Neural progenitor cell (in vitro differentiated cells): ENCODE data around the gene TRIM44. TPM values are rescaled to one million over a fixed set of nuclear protein-coding genes. Genes with fewer than 3 reads are reported as not detected.
"Not testable (repeated sequence)": the region's sequence is repeated elsewhere in the genome, so short reads cannot be mapped to it uniquely, and the experiment has no call there.

Source experiments
- DNase-seq: peaks from one replicate; pipeline ENCODE4 v3.0.0-alpha.2; 2016; ENCODE audit warnings: low spot score
- H2AFZ ChIP-seq: fragments of 200-600 bp; sonication (generic); replicated peaks from 2 replicates; pipeline ENCODE4 v1.6.1; 2016; ENCODE audit warnings: antibody characterized with exemption
- H3F3A ChIP-seq: fragments of 200-600 bp; sonication (generic); 2 replicates; pipeline ENCODE4 v1.6.1; 2016; ENCODE audit warnings: antibody characterized with exemption, low read depth
- H3K27ac ChIP-seq: fragments of 200-600 bp; sonication (generic); 2 replicates; pipeline ENCODE4 v1.5.1; 2016; ENCODE audit warnings: mild to moderate bottlenecking
- H3K27me3 ChIP-seq: fragments of 200-600 bp; sonication (generic); 2 replicates; pipeline ENCODE4 v1.6.1; 2016; ENCODE audit warnings: mild to moderate bottlenecking, moderate library complexity
- H3K36me3 ChIP-seq: fragments of 200-600 bp; sonication (generic); 2 replicates; pipeline ENCODE4 v1.5.1; 2016
- H3K4me1 ChIP-seq: fragments of 200-600 bp; sonication (generic); 2 replicates; pipeline ENCODE4 v1.6.1; 2016; ENCODE audit warnings: mixed run types
- H3K4me2 ChIP-seq: fragments of 200-600 bp; sonication (generic); 2 replicates; pipeline ENCODE4 v1.6.1; 2016
- H3K4me3 ChIP-seq: fragments of 200-600 bp; sonication (generic); 2 replicates; pipeline ENCODE4 v1.5.1; 2016
- H3K79me2 ChIP-seq: fragments of 200-600 bp; sonication (generic); 2 replicates; pipeline ENCODE4 v1.6.1; 2016; ENCODE audit warnings: low read depth
- H3K9ac ChIP-seq: fragments of 200-600 bp; sonication (generic); 2 replicates; pipeline ENCODE4 v1.6.1; 2016
- H3K9me3 ChIP-seq: fragments of 200-600 bp; sonication (generic); 2 replicates; pipeline ENCODE4 v1.5.1; 2016; ENCODE audit warnings: low read depth
- H4K20me1 ChIP-seq: fragments of 200-600 bp; sonication (generic); 2 replicates; pipeline ENCODE4 v1.6.1; 2016; ENCODE audit warnings: low read depth
- H3K27ac Mint-ChIP-seq: 3 replicates; pipeline ENCODE4 v1.8.0; 2021; ENCODE audit warnings: mixed read lengths
- H3K27me3 Mint-ChIP-seq: 2 replicates; pipeline ENCODE4 v1.8.0; 2022; ENCODE audit warnings: low read depth, mild to moderate bottlenecking, inconsistent platforms, moderate library complexity, mixed read lengths; ENCODE audit not compliant: insufficient read depth
- H3K36me3 Mint-ChIP-seq: 3 replicates; pipeline ENCODE4 v1.8.0; 2021; ENCODE audit warnings: mixed read lengths
- H3K4me1 Mint-ChIP-seq: 3 replicates; pipeline ENCODE4 v1.8.0; 2021; ENCODE audit warnings: mixed read lengths
- H3K4me3 Mint-ChIP-seq: 3 replicates; pipeline ENCODE4 v1.8.0; 2021; ENCODE audit warnings: mild to moderate bottlenecking, moderate library complexity, mixed read lengths
- H3K9me3 Mint-ChIP-seq: 3 replicates; pipeline ENCODE4 v1.8.0; 2020; ENCODE audit warnings: mixed read lengths
- EZH2 ChIP-seq: fragments of 200-600 bp; sonication (generic); IDR thresholded peaks from 2 replicates; pipeline ENCODE4 v1.6.1; 2017; ENCODE audit warnings: antibody characterized with exemption, mild to moderate bottlenecking, moderate library complexity
- EZH2phosphoT487 ChIP-seq: fragments of 200-600 bp; sonication (generic); IDR thresholded peaks from 2 replicates; pipeline ENCODE4 v1.6.1; 2017; ENCODE audit warnings: antibody characterized with exemption
- total RNA-seq: library from RNA; depleted of rRNA; stranded (reverse); fragments of >200 nt; gene quantifications from 2 replicates; pipeline ENCODE4 v1.2.3, GENCODE V29; 2015; ENCODE audit warnings: low replicate concordance
- TF ChIP-seq, protein P1 (sequence below): fragments of 200-600 bp; sonication (generic); IDR thresholded peaks from 2 replicates; pipeline ENCODE4 v1.5.1; 2017; ENCODE audit warnings: antibody characterized with exemption, mild to moderate bottlenecking

Gene TRIM44
- total RNA-seq, 1 donor from 2014 or later = 44.1 TPM

- peaks cover 5% of the 10 kb centered on the region for H3F3A ChIP-seq
- Mint-ChIP-seq H3K9me3 (peaks cover 4% of the 10 kb centered on the region), H3K27me3 (no peaks in the 10 kb centered on the region), H3K27ac (no peak overlapping the region), H3K4me1 (peaks cover 26% of the 10 kb centered on the region), H3K36me3 (peaks cover 6% of the 10 kb centered on the region), H3K4me3 (no peak overlapping the region)
- no peak overlapping the region for H2AFZ ChIP-seq
- TF ChIP-seq, protein P1, sequence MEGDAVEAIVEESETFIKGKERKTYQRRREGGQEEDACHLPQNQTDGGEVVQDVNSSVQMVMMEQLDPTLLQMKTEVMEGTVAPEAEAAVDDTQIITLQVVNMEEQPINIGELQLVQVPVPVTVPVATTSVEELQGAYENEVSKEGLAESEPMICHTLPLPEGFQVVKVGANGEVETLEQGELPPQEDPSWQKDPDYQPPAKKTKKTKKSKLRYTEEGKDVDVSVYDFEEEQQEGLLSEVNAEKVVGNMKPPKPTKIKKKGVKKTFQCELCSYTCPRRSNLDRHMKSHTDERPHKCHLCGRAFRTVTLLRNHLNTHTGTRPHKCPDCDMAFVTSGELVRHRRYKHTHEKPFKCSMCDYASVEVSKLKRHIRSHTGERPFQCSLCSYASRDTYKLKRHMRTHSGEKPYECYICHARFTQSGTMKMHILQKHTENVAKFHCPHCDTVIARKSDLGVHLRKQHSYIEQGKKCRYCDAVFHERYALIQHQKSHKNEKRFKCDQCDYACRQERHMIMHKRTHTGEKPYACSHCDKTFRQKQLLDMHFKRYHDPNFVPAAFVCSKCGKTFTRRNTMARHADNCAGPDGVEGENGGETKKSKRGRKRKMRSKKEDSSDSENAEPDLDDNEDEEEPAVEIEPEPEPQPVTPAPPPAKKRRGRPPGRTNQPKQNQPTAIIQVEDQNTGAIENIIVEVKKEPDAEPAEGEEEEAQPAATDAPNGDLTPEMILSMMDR = no peak
- TF ChIP-seq EZH2 = no peak
- TF ChIP-seq EZH2phosphoT487 = no peak
- no peaks in the 10 kb centered on the region for H3K79me2 ChIP-seq
- H3K36me3 ChIP-seq = no peaks in the 10 kb centered on the region
- H3K4me3 ChIP-seq = no peak overlapping the region
- no peaks in the 10 kb centered on the region for H3K9me3 ChIP-seq
- DNase-seq = no peak
- H3K27me3 ChIP-seq = no peaks in the 10 kb centered on the region
- no peak overlapping the region for H3K9ac ChIP-seq
- no peaks in the 10 kb centered on the region for H4K20me1 ChIP-seq
- peaks cover 7% of the 10 kb centered on the region for H3K4me1 ChIP-seq
- H3K4me2 ChIP-seq = no peak overlapping the region
- H3K27ac ChIP-seq = no peak overlapping the region
Measured at GRCh38 chr11:35750981-35751663, 88.5 kb downstream of the TRIM44 start.

GRCh38 chr11:35751664-35752061 is 89.1 kb downstream of the TRIM44 start:
- peaks cover 6% of the 10 kb centered on the region for H3K36me3 Mint-ChIP-seq
- H3K79me2 ChIP-seq = no peaks in the 10 kb centered on the region
- H3K4me1 Mint-ChIP-seq = peaks cover 21% of the 10 kb centered on the region
- TF ChIP-seq EZH2 (no peak), EZH2phosphoT487 (no peak)
- TF ChIP-seq, protein P1 = no peak
- peaks cover 3% of the 10 kb centered on the region for H3K4me1 ChIP-seq
- no peak overlapping the region for H3K27ac ChIP-seq
- H3K9me3 ChIP-seq = no peaks in the 10 kb centered on the region
- H3K9me3 Mint-ChIP-seq = peaks cover 4% of the 10 kb centered on the region
- H3K27me3 ChIP-seq = no peaks in the 10 kb centered on the region
- H3K36me3 ChIP-seq = no peaks in the 10 kb centered on the region
- no peak for DNase-seq
- H3K4me3 ChIP-seq = no peak overlapping the region
- H3F3A ChIP-seq = peaks cover 5% of the 10 kb centered on the region
- no peak overlapping the region for H2AFZ ChIP-seq
- no peaks in the 10 kb centered on the region for H4K20me1 ChIP-seq
- no peak overlapping the region for H3K9ac ChIP-seq
- H3K27me3 Mint-ChIP-seq = no peaks in the 10 kb centered on the region
- no peak overlapping the region for H3K4me3 Mint-ChIP-seq
- H3K27ac Mint-ChIP-seq = no peak overlapping the region
- no peak overlapping the region for H3K4me2 ChIP-seq

DNA sequence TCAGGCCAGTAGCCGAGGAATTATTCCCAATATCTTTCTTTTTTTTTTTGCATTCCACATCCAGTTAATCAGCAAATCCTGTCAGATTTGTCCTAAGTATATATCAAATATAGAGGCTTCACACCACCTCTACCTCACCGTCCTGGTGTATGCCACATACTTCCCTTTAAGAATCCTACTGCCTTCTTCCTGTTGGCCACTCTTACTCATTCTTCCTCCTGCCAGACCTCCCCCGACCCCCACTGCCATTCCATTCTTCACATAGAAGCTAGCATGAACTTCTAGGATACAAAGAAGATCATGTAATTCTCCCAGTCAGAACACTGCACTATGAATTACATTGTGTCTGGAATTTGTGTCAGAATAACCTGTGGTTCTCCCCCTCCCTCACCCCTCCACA is 89.5 kb downstream of the TRIM44 start:
- no peak overlapping the region for H3K27ac Mint-ChIP-seq

GRCh38 chr11:35753573-35753972 is 91.0 kb downstream of the TRIM44 start:
- H3K4me3 Mint-ChIP-seq, H3K36me3 ChIP-seq, H3K4me1 ChIP-seq, H3K27ac ChIP-seq, H3K27ac Mint-ChIP-seq, H3K4me3 ChIP-seq, DNase-seq, H3K9ac ChIP-seq, H3K4me1 Mint-ChIP-seq, H3K27me3 ChIP-seq, H3K79me2 ChIP-seq, H3K9me3 ChIP-seq, H3K4me2 ChIP-seq, H3K27me3 Mint-ChIP-seq, H3F3A ChIP-seq, H2AFZ ChIP-seq, H4K20me1 ChIP-seq: not testable (repeated sequence)
- Mint-ChIP-seq H3K36me3 (peaks cover 16% of the 10 kb centered on the region), H3K9me3 (peaks cover 17% of the 10 kb centered on the region)

More for the DNA sequence above, 89.5 kb downstream of the TRIM44 start:
- Histone ChIP-seq H3K4me1 (peaks cover 3% of the 10 kb centered on the region), H3K27ac (no peak overlapping the region), H3K9me3 (no peaks in the 10 kb centered on the region), H3K27me3 (no peaks in the 10 kb centered on the region), H3K79me2 (no peaks in the 10 kb centered on the region), H3K36me3 (no peaks in the 10 kb centered on the region), H3K4me2 (no peak overlapping the region), H4K20me1 (no peaks in the 10 kb centered on the region), H3K4me3 (no peak overlapping the region), H2AFZ (no peak overlapping the region), H3F3A (peaks cover 5% of the 10 kb centered on the region), H3K9ac (no peak overlapping the region)
- TF ChIP-seq, protein P1 = no peak
- TF ChIP-seq EZH2phosphoT487 (no peak), EZH2 (no peak)
- H3K4me3 Mint-ChIP-seq = no peak overlapping the region
- no peaks in the 10 kb centered on the region for H3K27me3 Mint-ChIP-seq
- peaks cover 6% of the 10 kb centered on the region for H3K9me3 Mint-ChIP-seq
- peaks cover 9% of the 10 kb centered on the region for H3K36me3 Mint-ChIP-seq
- DNase-seq = no peak
- peaks cover 17% of the 10 kb centered on the region for H3K4me1 Mint-ChIP-seq

DNA sequence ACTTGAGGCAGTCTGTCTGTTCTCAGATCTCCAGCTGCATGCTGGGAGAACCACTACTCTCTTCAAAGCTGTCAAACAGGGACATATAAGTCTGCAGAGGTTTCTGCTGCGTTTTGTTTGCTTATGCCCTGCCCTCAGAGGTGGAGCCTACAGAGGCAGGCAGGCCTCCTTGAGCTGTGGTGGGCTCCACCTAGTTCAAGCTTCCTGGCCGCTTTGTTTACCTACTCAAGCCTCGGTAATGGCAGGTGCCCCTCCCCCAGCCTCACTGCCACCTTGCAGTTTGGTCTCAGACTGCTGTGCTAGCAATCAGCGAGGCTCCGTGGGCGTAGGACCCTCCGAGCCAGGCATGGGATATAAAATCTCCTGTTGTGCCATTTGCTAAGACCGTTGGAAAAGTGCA is 97.4 kb downstream of the TRIM44 start:
- H4K20me1 ChIP-seq, H3K9me3 ChIP-seq, H3K27me3 Mint-ChIP-seq, H3K9ac ChIP-seq, H3K79me2 ChIP-seq, DNase-seq, H3K4me1 Mint-ChIP-seq, H3F3A ChIP-seq, H3K4me2 ChIP-seq, H3K27me3 ChIP-seq, H2AFZ ChIP-seq, H3K4me3 ChIP-seq, H3K4me1 ChIP-seq, H3K27ac Mint-ChIP-seq, H3K36me3 ChIP-seq, H3K4me3 Mint-ChIP-seq, H3K27ac ChIP-seq: not testable (repeated sequence)
- Mint-ChIP-seq H3K9me3 (peaks cover 18% of the 10 kb centered on the region), H3K36me3 (peaks cover 32% of the 10 kb centered on the region)
